Pulmonary artery endothelial cell (primary cell): ENCODE data around the gene PCDHGB7. TPM values are rescaled to one million over a fixed set of nuclear protein-coding genes. Genes with fewer than 3 reads are reported as not detected.
A peak's percentile ranks its signal among the peaks of the same experiment; 100 is the strongest.
"Not testable (repeated sequence)": the region's sequence is repeated elsewhere in the genome, so short reads cannot be mapped to it uniquely, and the experiment has no call there.

Source experiments
- DNase-seq: peaks from one replicate; pipeline ENCODE4 v3.0.0-alpha.2; 2011; ENCODE audit warnings: low read depth, low spot score
- total RNA-seq: library from RNA; depleted of rRNA; stranded (reverse); fragments of >200 nt; gene quantifications from 2 replicates; pipeline ENCODE4 v1.2.3, GENCODE V29; 2014

PCDHGB7 gene
- total RNA-seq, 1 donor from 2014 or later = 6.1 TPM

- peak; percentile 80 for DNase-seq
These were observed 13.0 kb downstream of the PCDHGB7 start, which contains the start of gene PCDHGA12 for GRCh38 chr5:141430332-141431113. Gene PCDHGA12, plus strand, starts transcription at chr5:141430507. Its CDS starts 253 bp downstream, at chr5:141430760.

DNA sequence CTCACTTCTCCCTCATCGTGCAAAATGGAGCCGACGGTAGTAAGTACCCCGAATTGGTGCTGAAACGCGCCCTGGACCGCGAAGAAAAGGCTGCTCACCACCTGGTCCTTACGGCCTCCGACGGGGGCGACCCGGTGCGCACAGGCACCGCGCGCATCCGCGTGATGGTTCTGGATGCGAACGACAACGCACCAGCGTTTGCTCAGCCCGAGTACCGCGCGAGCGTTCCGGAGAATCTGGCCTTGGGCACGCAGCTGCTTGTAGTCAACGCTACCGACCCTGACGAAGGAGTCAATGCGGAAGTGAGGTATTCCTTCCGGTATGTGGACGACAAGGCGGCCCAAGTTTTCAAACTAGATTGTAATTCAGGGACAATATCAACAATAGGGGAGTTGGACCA is 13.8 kb downstream of the PCDHGB7 start:
- DNase-seq = no peak

DNA sequence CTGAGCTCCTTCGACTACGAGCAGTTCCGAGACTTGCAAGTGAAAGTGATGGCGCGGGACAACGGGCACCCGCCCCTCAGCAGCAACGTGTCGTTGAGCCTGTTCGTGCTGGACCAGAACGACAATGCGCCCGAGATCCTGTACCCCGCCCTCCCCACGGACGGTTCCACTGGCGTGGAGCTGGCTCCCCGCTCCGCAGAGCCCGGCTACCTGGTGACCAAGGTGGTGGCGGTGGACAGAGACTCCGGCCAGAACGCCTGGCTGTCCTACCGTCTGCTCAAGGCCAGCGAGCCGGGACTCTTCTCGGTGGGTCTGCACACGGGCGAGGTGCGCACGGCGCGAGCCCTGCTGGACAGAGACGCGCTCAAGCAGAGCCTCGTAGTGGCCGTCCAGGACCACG is 14.8 kb downstream of the PCDHGB7 start:
- DNase-seq = not testable (repeated sequence)

- not testable (repeated sequence) for DNase-seq
These were observed 15.2 kb downstream of the PCDHGB7 start for GRCh38 chr5:141432726-141433125.

GRCh38 chr5:141434006-141434405 is 16.5 kb downstream of the PCDHGB7 start:
- DNase-seq = no peak

GRCh38 chr5:141437221-141437620 is 19.7 kb downstream of the PCDHGB7 start:
- DNase-seq = no peak

DNA sequence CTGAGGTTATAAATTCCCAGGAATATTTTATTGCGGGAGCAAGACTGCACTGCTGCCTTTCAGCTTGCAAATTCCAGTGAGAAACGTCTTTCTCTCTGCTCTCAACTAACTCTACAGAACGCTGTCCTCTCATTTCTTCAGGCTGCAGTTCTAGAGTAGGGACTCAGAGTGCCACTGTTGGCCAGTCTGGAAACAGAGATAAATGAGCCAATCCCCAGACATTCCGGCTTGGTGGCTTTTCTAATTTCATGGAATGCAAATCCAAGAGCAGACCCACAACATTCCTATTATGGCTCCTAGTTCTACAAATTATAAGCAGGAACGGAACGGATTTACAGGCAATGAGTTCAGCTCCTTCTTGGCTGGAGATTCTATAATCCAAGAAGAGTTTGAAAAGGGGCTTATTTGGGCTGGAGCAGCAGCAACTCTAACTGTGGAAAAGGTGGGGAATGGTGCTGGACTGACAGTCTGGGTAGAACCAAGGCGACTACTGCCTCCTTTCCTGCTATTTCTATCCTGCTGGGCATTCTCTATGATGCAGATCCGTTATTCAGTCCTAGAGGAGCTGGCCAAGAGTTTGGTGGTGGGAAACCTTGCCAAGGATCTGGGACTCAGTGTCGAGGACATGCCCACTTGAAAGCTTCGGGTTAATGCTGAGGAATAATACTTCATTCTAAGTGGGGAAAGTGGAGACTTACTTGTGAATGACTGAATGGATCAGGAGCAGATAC is 22.1 kb downstream of the PCDHGB7 start:
- no peak for DNase-seq

GRCh38 chr5:141440341-141440740 is 22.9 kb downstream of the PCDHGB7 start:
- no peak for DNase-seq

DNA sequence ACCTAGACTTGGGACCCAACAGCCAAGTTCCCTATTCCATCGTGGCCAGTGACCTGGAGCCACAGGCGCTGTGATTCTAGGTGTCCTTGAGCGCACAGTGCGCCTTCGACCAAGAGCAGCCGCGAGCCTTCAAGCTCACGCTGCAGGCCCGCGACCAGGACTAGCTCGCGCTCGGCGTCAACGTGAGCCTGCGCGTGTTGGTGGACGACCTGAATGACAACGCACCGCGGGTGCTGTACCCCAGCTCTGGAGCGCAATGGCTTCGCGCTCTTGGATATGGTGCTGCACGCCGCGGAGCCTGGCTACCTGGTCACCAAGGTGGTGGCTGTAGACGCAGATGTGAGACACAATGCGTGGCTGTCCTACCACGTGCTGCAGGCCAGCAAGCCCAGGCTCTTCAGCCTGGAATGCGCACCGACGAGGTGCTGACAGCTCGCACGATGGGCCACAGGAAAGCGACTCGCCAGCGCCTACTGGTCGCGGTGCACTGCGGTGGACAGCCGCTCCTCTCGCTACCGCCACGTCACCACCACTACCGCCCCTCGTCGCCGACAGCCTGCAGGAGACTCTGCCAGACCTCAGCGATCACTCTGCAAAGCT is 24.2 kb downstream of the PCDHGB7 start:
- no peak for DNase-seq

DNA sequence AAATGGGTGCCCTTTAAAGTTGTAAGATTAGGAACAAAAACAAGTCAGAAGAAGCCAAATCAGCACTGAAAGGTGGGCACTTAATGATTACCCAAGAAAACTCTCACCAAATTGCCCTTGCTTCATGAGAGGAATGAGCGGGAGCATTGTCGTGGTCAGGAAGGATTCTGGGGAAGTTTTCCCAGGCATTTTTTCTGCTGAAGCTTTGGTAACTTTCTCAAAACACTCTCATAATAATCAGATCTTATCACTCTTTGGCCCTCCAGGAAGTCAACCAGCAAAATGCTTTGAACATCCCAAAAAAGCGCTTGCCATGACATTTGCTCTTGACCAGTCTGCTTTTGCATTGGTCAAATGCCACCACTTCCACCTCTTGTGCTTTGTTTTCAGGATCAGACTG is 47.9 kb downstream of the PCDHGB7 start:
- DNase-seq = no peak

Other genes with a start within 250 kb of the PCDHGB7 start
- gene PCDHB7, start 245.0 kb upstream of the PCDHGB7 start, total RNA-seq = 0.28 and 0.40 TPM in 2 replicates
- gene PCDHB8, start 239.9 kb upstream of the PCDHGB7 start, total RNA-seq = 0.04 and 0.07 TPM in 2 replicates
- under 0.01 and 0.13 TPM in 2 replicates for gene PCDHB16, start 235.3 kb upstream of the PCDHGB7 start, total RNA-seq
- gene PCDHB9, start 230.5 kb upstream of the PCDHGB7 start, total RNA-seq = 0.04 and 0.07 TPM in 2 replicates
- gene PCDHB10, start 225.3 kb upstream of the PCDHGB7 start, total RNA-seq = 0.33 and 0.46 TPM in 2 replicates
- gene PCDHB11, start 218.1 kb upstream of the PCDHGB7 start, total RNA-seq = 0.13 and 0.25 TPM in 2 replicates
- gene PCDHB12, start 209.0 kb upstream of the PCDHGB7 start, total RNA-seq = 0.21 and 0.33 TPM in 2 replicates
- gene PCDHB13, start 203.8 kb upstream of the PCDHGB7 start, total RNA-seq = 0.33 and 0.99 TPM in 2 replicates
- 0.53 and 0.78 TPM in 2 replicates for gene PCDHB14, start 194.3 kb upstream of the PCDHGB7 start, total RNA-seq
- 0.26 and 0.95 TPM in 2 replicates for gene PCDHB15, start 172.3 kb upstream of the PCDHGB7 start, total RNA-seq
- gene SLC25A2, start 113.6 kb upstream of the PCDHGB7 start, total RNA-seq = 0.13 and 0.32 TPM in 2 replicates
- gene TAF7, start 96.9 kb upstream of the PCDHGB7 start, total RNA-seq = 70.7 and 109 TPM in 2 replicates
- 0.20 and 0.28 TPM in 2 replicates for gene PCDHGA1, start 87.2 kb upstream of the PCDHGB7 start, total RNA-seq
- gene PCDHGA2, start 78.9 kb upstream of the PCDHGB7 start, total RNA-seq = 0.79 and 0.92 TPM in 2 replicates
- 0.21 and 0.26 TPM in 2 replicates for gene PCDHGA3, start 73.8 kb upstream of the PCDHGB7 start, total RNA-seq
- 0.59 and 0.63 TPM in 2 replicates for gene PCDHGB1, start 67.6 kb upstream of the PCDHGB7 start, total RNA-seq
- gene PCDHGA4, start 62.7 kb upstream of the PCDHGB7 start, total RNA-seq = 2.0 and 3.5 TPM in 2 replicates
- gene PCDHGB2, start 57.7 kb upstream of the PCDHGB7 start, total RNA-seq = 1.3 TPM in 2 replicates
- 0.35 and 0.40 TPM in 2 replicates for gene PCDHGA5, start 53.5 kb upstream of the PCDHGB7 start, total RNA-seq
- 1.3 and 1.6 TPM in 2 replicates for gene PCDHGB3, start 47.4 kb upstream of the PCDHGB7 start, total RNA-seq
- 1.3 and 1.4 TPM in 2 replicates for gene PCDHGA6, start 43.8 kb upstream of the PCDHGB7 start, total RNA-seq
- gene PCDHGA7, start 34.9 kb upstream of the PCDHGB7 start, total RNA-seq = 0.59 and 0.95 TPM in 2 replicates
- 9.3 and 12.4 TPM in 2 replicates for gene PCDHGB4, start 30.0 kb upstream of the PCDHGB7 start, total RNA-seq
- gene PCDHGA8, start 25.0 kb upstream of the PCDHGB7 start, total RNA-seq = 0.46 and 0.95 TPM in 2 replicates
- gene PCDHGB5, start 19.7 kb upstream of the PCDHGB7 start, total RNA-seq = 8.7 and 12.3 TPM in 2 replicates
- 1.2 and 1.8 TPM in 2 replicates for gene PCDHGA9, start 14.9 kb upstream of the PCDHGB7 start, total RNA-seq
- gene PCDHGB6, start 9.7 kb upstream of the PCDHGB7 start, total RNA-seq = 2.0 and 2.1 TPM in 2 replicates
- gene PCDHGA10, start 4.7 kb upstream of the PCDHGB7 start, total RNA-seq = 3.1 and 4.0 TPM in 2 replicates
- 8.7 and 11.1 TPM in 2 replicates for gene PCDHGA11, start 3.4 kb downstream of the PCDHGB7 start, total RNA-seq
- gene PCDHGA12, start 12.8 kb downstream of the PCDHGB7 start, total RNA-seq = 5.1 and 8.7 TPM in 2 replicates
- gene PCDHGC3, start 58.3 kb downstream of the PCDHGB7 start, total RNA-seq = 9.0 and 14.7 TPM in 2 replicates
- gene PCDHGC4, start 67.4 kb downstream of the PCDHGB7 start, total RNA-seq = 0.40 and 0.95 TPM in 2 replicates
- 0.33 and 0.53 TPM in 2 replicates for gene PCDHGC5, start 71.4 kb downstream of the PCDHGB7 start, total RNA-seq
- gene DIAPH1, start 201.3 kb downstream of the PCDHGB7 start, total RNA-seq = 42.7 and 52.6 TPM in 2 replicates
- gene HDAC3, start 219.2 kb downstream of the PCDHGB7 start, total RNA-seq = 44.7 and 57.3 TPM in 2 replicates
- gene RELL2, start 219.3 kb downstream of the PCDHGB7 start, total RNA-seq = 2.7 and 3.3 TPM in 2 replicates
- 20.0 and 22.9 TPM in 2 replicates for gene FCHSD1, start 233.7 kb downstream of the PCDHGB7 start, total RNA-seq